HG02610 (cell line): ENCODE results near the gene FLAD1.
A peak's percentile ranks its signal among the peaks of the same experiment; 100 is the strongest.
"Not testable (repeated sequence)": the region's sequence is repeated elsewhere in the genome, so short reads cannot be mapped to it uniquely, and the experiment has no call there.

Source experiments
- ATAC-seq: cut with Tn5 transposase; IDR thresholded peaks from one replicate; pipeline ENCODE4 v1.9.1; 2021; ENCODE audit warnings: mild to moderate bottlenecking, moderate library complexity; ENCODE audit not compliant: unreplicated experiment

The FLAD1 gene

DNA sequence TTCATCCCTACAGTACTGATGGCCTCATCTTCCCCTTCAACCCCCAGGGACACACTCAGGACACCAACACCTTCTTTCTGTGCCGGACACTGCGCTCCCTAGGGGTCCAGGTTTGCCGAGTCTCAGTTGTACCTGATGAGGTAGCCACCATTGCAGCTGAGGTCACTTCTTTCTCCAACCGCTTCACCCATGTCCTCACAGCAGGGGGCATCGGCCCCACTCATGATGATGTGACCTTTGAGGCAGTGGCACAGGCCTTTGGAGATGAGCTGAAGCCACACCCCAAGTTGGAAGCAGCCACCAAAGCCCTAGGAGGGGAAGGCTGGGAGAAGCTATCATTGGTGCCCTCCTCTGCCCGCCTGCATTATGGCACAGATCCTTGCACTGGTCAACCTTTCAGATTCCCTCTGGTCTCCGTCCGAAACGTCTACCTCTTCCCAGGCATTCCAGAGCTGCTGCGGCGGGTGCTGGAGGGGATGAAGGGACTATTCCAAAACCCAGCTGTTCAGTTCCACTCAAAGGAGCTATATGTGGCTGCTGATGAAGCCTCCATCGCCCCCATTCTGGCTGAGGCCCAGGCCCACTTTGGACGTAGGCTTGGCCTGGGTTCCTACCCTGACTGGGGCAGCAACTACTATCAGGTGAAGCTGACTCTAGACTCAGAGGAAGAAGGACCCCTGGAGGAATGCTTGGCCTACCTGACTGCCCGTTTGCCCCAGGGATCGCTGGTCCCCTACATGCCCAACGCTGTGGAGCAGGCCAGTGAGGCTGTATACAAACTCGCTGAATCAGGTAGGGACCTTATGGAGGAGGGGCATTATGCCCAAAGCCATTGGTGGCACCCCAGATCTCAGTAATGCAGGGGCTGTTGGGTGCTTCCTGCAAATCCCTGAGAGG lies 5.2 kb downstream of the FLAD1 start:
- no peak for ATAC-seq

DNA sequence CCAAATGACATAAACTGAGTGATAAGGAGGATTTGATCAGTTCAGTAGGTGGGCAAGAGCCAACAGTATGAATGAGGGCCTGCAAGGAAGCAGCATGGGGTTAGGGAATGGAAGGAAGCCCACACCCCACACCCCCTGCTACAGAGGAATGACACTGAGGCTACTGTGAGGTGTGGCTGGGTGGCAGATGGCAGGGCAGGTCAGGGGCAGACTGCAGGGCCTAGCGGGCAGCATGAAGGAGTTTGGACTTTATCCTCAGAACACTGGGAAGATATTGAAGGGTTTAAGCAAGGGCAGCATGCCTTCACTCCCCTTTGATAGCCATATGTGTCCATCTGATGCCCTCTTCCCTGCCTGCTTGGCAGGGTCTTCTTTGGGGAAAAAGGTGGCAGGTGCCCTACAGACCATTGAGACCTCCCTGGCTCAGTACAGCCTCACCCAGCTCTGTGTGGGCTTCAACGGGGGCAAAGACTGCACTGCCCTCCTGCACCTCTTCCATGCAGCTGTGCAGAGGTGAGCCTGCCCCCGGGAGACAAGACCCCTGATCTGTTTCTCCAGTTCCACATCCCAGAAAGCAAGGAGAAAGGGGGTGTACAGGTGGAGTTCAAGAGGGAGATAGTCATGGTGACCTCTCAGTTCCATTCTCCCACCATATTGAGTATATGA lies 6.2 kb downstream of the FLAD1 start:
- ATAC-seq, result no peak

DNA sequence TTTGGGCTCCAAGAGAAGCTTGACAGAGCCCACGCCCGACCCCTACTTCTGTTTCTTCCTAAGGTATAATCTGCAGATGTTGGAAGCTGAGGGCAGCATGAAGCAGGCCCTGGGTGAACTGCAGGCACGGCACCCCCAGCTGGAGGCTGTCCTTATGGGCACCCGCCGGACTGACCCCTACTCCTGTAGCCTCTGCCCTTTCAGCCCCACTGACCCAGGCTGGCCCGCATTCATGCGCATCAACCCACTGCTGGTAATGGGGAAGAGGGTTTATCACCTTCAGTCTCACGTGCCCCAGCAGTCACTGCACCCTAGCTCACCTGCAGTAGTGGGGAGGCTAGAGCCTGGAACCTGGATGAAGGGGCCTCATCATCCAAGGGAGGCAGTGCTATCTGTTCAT lies 7.1 kb downstream of the FLAD1 start:
- no peak for ATAC-seq

- no peak for ATAC-seq
Observed at GRCh38 chr1:154992721-154993571, 9.8 kb downstream of the FLAD1 start.

DNA sequence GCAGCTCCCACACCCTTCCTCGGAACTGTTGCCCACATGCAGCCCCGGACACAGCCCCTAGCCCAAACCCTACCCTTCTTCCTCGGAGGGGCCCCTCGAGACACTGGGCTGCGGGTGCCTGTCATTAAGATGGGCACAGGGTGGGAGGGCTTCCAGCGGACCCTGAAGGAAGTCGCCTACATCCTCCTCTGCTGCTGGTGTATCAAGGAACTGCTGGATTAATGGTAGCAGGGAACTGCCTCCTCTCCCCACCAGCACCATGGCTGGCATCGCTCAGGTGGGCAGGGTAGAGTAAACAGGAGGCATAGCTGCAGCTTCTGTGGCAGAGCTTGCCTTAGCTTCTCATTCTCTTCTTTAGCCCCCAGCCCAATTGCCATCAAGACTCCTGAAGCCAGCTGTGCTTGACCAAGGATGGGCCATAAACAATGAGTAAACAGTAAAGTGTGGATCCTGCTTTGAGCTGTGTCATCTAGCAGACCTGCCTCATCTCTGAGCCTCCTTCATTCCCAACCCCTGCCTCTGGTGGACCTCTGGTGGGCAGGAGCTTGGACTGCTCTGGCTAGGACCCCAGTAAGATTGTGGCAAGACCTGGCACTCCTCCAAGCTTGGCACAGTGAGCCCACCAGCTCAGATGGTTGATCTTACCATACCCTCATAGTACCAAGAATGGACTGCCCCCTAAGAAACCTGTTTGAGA lies 10.6 kb downstream of the FLAD1 start, which contains the start of gene LENEP:
Gene LENEP, plus strand, starts transcription at position 15 of the 697 bp plus-strand sequence. Its CDS starts 22 bp downstream, at position 37.
- no peak for ATAC-seq

DNA sequence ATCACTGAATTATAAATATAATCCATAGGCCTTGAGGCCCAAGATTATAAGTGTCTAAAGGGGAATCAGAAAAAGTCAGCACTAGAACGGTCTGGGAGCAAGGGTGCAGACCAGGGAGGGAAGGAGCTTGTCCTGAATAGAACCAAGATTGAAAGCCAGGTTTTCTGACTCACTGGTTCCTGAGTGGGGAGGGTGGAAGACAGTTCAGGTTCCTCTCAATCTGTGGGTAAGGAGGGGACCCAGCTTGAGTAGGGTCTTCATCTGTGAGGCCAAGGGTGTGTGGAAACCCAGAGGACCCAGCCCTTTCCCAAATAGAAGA lies 11.1 kb downstream of the FLAD1 start:
- ATAC-seq, result no peak

- no peak for ATAC-seq
Observed at GRCh38 chr1:154994591-154994990, 11.4 kb downstream of the FLAD1 start.

- ATAC-seq, result not testable (repeated sequence)
Observed at GRCh38 chr1:154995301-154995983, 12.3 kb downstream of the FLAD1 start.

- no peak for ATAC-seq
Observed at GRCh38 chr1:154996966-154997701, 14.0 kb downstream of the FLAD1 start.

- ATAC-seq, result no peak
Observed at GRCh38 chr1:154998201-154998780, 15.1 kb downstream of the FLAD1 start.

GRCh38 chr1:154998818-154999570 lies 15.8 kb downstream of the FLAD1 start:
- no peak for ATAC-seq

DNA sequence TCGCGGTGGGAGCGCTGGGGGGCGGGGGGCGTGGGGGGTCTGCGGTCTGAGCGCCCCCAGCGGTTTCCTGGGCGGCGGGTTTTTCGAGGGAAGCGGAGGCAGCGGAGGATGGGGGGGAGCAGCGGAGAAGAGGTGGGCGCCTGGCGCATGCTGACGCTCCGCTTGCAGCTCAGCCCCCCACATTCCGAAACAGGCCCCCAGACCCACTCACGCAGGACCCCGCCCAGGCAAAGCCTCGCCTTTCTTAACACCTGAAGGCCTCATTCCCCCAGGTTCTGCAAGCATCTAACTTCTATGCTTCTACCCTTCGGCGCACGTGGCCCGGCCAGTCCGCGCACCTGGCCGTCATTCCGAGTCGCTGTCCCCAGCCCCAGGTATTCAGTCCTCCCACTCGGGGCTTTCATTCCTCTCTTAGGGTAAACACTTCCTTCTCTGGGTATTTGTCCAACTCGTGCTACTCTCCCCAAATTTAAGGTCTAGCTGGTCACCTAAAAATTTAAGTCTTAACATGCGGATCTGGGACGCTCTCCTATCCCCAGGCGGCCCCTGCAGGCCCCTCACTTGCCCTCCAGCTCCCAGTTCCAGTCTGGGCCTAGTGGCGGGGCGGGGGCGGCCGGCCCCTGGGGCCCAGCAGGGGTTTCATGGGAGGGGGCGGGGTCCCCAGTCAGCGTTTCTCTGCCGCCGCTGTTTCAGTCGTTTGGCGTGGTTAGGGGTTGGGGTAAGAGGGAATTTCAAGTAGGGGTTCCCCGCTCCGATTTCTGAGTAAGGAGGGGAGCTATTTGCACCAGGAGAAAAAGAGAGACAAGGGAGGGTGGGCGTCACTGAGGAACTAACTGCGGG lies 16.6 kb downstream of the FLAD1 start:
- ATAC-seq, result no peak

DNA sequence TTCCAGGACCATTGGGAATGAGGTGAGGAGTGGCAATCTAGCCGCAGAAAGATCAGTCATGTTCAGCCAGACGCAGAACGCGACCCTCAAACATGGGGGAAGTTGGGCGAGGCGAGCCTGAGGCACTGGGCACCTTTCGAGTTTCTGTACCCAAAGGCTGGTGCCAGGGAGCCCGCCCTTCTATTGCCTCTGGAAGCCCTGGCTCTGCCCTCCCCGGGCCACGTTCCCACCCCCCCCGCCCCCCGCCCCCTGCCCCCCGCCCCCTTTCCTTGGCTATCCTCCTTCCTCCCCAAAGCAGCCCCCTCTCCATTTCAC lies 17.2 kb downstream of the FLAD1 start:
- no peak for ATAC-seq

DNA sequence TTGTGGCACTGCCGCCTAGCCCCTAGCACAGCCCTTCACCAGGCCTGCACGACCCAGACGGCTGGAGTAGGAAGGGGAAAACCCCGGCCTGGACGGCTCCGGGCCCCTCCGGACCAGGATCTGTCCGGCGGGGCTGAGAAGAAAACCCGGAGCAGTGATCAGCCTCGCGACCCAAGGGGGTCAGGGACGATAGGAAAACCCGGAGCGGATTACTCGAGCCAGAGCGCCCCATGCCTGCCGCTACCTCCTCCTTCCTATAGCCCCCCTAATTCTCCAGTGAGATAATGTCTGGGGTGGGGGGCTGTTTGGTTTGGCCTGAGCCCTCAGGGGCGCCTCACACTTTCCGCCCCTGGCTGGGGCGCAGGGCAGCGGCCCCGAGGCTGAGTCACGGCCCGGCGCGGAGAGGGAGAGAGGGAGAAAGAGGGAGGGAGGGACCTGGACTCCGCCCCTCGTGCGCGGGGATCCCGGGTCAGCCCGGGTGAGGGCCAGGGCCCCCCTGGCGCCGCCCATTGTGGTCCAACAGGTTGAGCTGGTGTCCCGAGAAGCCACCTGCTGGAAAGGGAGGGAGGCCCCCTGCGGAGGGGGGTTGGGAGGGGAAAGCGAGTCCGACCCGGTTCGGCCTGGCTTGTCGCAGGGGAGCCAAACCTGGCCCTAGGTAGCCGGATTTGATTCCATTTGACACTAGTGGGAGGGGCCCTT lies 17.7 kb downstream of the FLAD1 start:
- peak; percentile 43 for ATAC-seq

DNA sequence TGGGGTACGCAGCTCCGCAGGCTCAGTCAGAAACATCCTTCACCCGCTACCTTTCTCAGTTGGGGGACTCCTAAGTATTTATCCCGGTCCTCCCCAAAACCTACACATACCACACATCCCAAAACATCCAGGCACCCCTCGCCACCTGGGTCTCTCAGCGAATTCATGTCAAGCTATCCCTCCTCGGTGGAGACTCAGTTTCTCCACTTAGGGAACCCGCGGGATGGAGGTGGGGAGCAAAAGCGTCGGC lies 18.2 kb downstream of the FLAD1 start:
- no peak for ATAC-seq

DNA sequence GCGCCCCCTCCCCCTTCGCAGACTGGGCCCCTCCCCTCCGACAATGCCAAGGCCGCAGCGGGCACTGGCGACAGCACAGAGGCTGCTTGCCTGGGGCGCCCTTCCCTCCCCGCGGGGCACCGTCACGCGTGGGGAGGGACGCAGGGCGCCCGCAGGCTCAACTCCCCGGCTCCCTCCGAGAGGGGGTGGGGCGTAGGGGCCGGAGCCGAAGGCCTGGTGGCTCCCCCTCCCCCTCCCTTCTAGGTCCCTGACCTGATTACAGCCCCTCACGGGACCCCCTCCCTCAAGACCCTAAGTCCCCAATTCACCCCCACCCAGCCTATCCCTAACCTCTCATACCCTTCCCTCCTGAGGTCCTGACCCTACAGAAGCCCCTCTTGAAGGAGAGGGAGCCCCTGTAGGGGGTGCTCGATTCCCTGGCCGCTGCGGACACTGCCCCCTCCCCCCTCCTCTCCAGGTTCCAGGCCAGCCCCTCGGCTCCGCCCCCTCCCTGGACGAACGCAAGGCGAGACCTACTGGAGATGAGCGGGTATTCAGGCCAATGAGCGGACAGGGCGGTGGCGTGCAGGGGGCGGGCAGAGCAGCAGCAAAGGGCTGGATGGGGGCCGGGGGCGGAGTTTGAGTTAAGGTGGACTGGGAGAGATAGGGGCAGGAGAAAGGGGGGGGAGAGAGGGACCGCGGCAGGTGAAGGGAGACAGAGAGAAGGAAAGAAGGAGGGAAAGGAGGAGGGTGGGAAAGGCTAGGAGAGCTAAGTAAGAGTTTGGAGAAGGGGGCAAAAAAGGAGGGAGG lies 18.7 kb downstream of the FLAD1 start:
- ATAC-seq, result peak; percentile 64
